ENCODE data around the gene RXYLT1.

RXYLT1 gene

DNA sequence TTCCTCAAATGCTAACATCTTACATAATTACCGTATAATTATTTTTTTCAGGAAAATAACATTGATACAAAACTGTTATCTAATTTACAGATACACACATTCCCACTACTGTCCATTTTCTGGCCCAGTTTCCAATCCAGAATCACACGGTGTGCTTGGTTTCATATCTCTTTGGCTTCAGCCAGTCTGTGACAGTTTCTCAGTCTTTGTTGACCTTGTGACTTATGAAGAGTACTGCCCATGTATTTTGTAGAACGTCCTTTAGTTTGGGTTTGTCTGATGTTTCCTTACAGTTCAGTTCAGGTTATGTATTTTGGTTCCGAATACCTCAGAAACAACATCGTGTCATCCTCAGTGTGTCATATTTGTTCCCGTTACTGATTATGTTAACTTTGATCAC lies 16.2 kb downstream of the RXYLT1 start:
- TF ChIP-seq TAF1 (IDR thresholded peaks at IDR 0.05; ENCODE audit: borderline replicate concordance, insufficient read depth, low read length): no peak
- no peak for TF ChIP-seq FOXP2 (optimal IDR thresholded peaks at IDR 0.05; ENCODE audit: borderline replicate concordance, extremely low read depth, extremely low read length, insufficient read depth)
- no peak for TF ChIP-seq SIN3A (IDR thresholded peaks at IDR 0.05; ENCODE audit: borderline replicate concordance, insufficient read depth, low read length)
- TF ChIP-seq, protein P1, sequence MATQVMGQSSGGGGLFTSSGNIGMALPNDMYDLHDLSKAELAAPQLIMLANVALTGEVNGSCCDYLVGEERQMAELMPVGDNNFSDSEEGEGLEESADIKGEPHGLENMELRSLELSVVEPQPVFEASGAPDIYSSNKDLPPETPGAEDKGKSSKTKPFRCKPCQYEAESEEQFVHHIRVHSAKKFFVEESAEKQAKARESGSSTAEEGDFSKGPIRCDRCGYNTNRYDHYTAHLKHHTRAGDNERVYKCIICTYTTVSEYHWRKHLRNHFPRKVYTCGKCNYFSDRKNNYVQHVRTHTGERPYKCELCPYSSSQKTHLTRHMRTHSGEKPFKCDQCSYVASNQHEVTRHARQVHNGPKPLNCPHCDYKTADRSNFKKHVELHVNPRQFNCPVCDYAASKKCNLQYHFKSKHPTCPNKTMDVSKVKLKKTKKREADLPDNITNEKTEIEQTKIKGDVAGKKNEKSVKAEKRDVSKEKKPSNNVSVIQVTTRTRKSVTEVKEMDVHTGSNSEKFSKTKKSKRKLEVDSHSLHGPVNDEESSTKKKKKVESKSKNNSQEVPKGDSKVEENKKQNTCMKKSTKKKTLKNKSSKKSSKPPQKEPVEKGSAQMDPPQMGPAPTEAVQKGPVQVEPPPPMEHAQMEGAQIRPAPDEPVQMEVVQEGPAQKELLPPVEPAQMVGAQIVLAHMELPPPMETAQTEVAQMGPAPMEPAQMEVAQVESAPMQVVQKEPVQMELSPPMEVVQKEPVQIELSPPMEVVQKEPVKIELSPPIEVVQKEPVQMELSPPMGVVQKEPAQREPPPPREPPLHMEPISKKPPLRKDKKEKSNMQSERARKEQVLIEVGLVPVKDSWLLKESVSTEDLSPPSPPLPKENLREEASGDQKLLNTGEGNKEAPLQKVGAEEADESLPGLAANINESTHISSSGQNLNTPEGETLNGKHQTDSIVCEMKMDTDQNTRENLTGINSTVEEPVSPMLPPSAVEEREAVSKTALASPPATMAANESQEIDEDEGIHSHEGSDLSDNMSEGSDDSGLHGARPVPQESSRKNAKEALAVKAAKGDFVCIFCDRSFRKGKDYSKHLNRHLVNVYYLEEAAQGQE (IDR thresholded peaks at IDR 0.05; ENCODE audit: insufficient read depth in 1 of 2, low read depth in 2 of 2, low read length in 2 of 2): no peak
- TF ChIP-seq POLR2AphosphoS5 (IDR thresholded peaks at IDR 0.05; ENCODE audit: low read depth, low read length): no peak

DNA sequence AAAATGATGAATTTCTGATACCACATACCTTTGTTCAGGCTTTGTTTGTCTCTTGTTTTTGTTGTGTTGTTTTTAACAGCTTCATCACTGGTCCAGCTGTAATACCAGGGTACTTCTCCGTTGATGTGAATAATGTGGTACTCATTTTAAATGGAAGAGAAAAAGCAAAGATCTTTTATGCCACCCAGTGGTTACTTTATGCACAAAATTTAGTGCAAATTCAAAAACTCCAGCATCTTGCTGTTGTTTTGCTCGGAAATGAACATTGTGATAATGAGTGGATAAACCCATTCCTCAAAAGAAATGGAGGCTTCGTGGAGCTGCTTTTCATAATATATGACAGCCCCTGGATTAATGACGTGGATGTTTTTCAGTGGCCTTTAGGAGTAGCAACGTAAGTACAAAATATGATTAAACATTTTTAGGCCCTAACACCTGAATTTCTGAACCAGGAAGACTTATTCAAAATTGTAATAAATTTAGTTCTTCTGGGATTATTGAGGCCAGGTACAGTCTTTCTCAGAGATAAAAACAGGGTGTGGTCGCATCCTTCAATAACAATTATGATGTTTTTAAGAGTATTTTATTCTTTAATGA lies 22.4 kb downstream of the RXYLT1 start:
- TF ChIP-seq, protein P1 (IDR thresholded peaks at IDR 0.05; ENCODE audit: insufficient read depth in 1 of 2, low read depth in 2 of 2, low read length in 2 of 2): no peak
- TF ChIP-seq SIN3A (IDR thresholded peaks at IDR 0.05; ENCODE audit: borderline replicate concordance, insufficient read depth, low read length) (no peak), FOXP2 (optimal IDR thresholded peaks at IDR 0.05; ENCODE audit: borderline replicate concordance, extremely low read depth, extremely low read length, insufficient read depth) (no peak), TAF1 (IDR thresholded peaks at IDR 0.05; ENCODE audit: borderline replicate concordance, insufficient read depth, low read length) (no peak), POLR2AphosphoS5 (IDR thresholded peaks at IDR 0.05; ENCODE audit: low read depth, low read length) (no peak)

- no peak for TF ChIP-seq POLR2AphosphoS5 (IDR thresholded peaks at IDR 0.05; ENCODE audit: low read depth, low read length)
- TF ChIP-seq, protein P1 (IDR thresholded peaks at IDR 0.05; ENCODE audit: insufficient read depth in 1 of 2, low read depth in 2 of 2, low read length in 2 of 2): no peak
- TF ChIP-seq SIN3A (IDR thresholded peaks at IDR 0.05; ENCODE audit: borderline replicate concordance, insufficient read depth, low read length): no peak
- TF ChIP-seq FOXP2 (optimal IDR thresholded peaks at IDR 0.05; ENCODE audit: borderline replicate concordance, extremely low read depth, extremely low read length, insufficient read depth): no peak
- no peak for TF ChIP-seq TAF1 (IDR thresholded peaks at IDR 0.05; ENCODE audit: borderline replicate concordance, insufficient read depth, low read length)
Measured at GRCh38 chr12:63804746-63805145, 25.0 kb downstream of the RXYLT1 start.

DNA sequence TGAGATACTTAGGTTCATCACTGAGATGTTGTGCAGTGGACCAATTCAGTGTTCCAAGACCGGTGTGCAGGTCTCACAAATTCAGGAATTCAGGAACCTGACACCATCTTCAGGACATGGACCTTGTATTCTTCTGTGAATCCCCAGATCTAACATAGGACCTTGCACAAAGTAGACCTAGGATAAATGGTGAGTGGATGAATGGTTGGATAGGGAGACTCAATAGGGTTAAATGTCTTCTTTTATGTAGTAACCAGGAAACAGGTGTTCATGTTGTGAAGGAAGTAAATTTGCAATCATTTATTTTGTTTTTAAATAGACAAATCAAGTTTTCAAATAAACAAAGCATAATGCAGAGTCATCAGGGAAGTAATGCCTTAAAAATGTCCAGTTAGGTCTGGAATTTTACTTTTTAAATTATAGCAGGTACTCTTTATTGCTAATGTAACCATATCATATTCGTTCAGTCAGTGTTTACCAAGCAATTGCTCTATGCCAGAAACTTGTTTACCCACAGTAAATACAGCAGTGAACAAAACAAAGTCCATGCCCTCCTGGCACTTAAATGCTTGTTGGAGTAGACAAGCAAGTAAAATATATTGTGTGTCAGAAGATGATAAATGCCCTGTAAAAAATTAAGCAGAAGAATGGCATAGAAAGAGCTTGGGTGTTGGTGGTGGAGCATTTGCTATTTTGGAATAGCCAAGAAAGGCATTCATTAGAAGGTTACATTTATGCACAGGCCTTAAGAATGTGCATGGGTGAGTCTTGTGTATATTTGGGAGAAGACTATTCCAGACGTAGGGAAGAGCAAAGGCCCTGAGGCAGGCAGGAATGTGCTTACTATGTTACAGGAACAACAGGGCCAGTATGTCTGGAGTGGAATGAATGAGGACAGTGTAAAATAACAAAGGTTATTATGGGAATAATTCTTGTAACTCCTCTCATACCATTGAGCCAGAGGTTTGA lies 26.3 kb downstream of the RXYLT1 start:
- TF ChIP-seq TAF1 (IDR thresholded peaks at IDR 0.05; ENCODE audit: borderline replicate concordance, insufficient read depth, low read length) (no peak), SIN3A (IDR thresholded peaks at IDR 0.05; ENCODE audit: borderline replicate concordance, insufficient read depth, low read length) (no peak), FOXP2 (optimal IDR thresholded peaks at IDR 0.05; ENCODE audit: borderline replicate concordance, extremely low read depth, extremely low read length, insufficient read depth) (no peak), POLR2AphosphoS5 (IDR thresholded peaks at IDR 0.05; ENCODE audit: low read depth, low read length) (no peak)
- TF ChIP-seq, protein P1 (IDR thresholded peaks at IDR 0.05; ENCODE audit: insufficient read depth in 1 of 2, low read depth in 2 of 2, low read length in 2 of 2): no peak

Measured in PFSK-1 (cell line).